ENCODE measurements around the gene PTPN20. TPM values are rescaled to one million over a fixed set of nuclear protein-coding genes. Genes with fewer than 3 reads are reported as not detected.

PTPN20 gene
- total RNA-seq, result 0.08 and 0.65 TPM in 2 replicates

GRCh38 chr10:46911144-46911876 is at the start of gene PTPN20:
Gene PTPN20 (plus strand): TSS chr10:46911428. CDS start chr10:46932500, 21,072 bp downstream.

All from epithelial cell of alveolus of lung (primary cell).